ENCODE results near the gene ACBD4.

DNA sequence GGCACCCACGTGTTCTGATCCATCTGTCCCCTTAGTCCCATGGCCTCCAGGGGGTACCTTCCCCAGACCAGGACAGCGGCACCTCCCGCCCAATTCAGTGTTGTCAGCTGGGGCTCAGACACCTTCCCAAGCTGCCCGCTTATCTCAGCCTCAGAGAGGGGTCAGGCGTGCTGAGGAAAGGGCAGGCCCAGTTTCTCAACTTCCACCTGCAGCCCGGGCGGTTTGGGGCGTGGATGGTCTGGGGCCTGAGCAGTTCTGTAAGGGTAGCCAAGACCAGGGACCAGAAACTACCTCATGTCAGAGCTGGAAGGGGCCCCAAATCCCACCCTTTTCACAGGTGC is 8.3 kb upstream of the ACBD4 start:
- TF ChIP-seq CTCF (IDR thresholded peaks at IDR 0.05) (no peak), POLR2A (IDR thresholded peaks at IDR 0.05) (no peak), POLR2AphosphoS5 (IDR thresholded peaks at IDR 0.05; ENCODE audit: insufficient read depth in 1 of 2, low read depth in 1 of 2) (no peak)

Measured in vagina (tissue), 2 donors.